Esophagus squamous epithelium (tissue), 4 donors: Measurements from ENCODE around the gene IL36A.

Experiments used
- POLR2A ChIP-seq, 4 donors: fragments of 450-650 bp; IDR thresholded peaks; one replicate each; pipeline ENCODE4 v1.6.1; 2017; ENCODE audit warnings: antibody characterized with exemption in 4 of 4, mild to moderate bottlenecking in 4 of 4, moderate library complexity in 3 of 4
- TF ChIP-seq, protein P1 (sequence below), 6 experiments: fragments of 450-650 bp in 4 of 6; fragments of 200-600 bp in 2 of 6; sonication (generic) in 2 of 6; IDR thresholded peaks; one replicate each; pipeline ENCODE4 v1.5.1; 2016 to 2019; ENCODE audit warnings: antibody characterized with exemption in 6 of 6, mild to moderate bottlenecking in 4 of 6, moderate library complexity in 4 of 6

DNA sequence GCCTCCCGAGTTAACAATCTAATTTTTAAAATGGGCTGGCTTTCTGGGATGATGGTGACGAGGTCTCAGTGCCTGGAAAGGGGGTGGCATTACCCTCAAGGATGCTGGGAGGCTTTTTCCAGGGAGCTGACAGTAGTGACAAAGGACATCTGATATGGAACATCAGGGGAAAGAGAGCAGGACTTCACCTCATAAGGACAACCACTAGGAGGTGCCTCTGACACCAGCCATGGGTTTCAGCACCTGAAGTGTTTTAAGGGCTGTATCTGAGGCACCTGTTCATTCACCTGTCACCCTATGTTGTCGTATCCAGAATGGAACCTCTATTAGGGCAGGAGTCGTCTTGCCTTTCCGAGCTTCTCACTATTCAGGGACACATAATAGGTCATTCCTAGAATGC, 36.6 kb downstream of the IL36A start:
- TF ChIP-seq, protein P1, sequence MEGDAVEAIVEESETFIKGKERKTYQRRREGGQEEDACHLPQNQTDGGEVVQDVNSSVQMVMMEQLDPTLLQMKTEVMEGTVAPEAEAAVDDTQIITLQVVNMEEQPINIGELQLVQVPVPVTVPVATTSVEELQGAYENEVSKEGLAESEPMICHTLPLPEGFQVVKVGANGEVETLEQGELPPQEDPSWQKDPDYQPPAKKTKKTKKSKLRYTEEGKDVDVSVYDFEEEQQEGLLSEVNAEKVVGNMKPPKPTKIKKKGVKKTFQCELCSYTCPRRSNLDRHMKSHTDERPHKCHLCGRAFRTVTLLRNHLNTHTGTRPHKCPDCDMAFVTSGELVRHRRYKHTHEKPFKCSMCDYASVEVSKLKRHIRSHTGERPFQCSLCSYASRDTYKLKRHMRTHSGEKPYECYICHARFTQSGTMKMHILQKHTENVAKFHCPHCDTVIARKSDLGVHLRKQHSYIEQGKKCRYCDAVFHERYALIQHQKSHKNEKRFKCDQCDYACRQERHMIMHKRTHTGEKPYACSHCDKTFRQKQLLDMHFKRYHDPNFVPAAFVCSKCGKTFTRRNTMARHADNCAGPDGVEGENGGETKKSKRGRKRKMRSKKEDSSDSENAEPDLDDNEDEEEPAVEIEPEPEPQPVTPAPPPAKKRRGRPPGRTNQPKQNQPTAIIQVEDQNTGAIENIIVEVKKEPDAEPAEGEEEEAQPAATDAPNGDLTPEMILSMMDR (IDR thresholded peaks at IDR 0.05) = peak in 2 of 6 experiments; percentile 26 to 53
- TF ChIP-seq POLR2A (IDR thresholded peaks at IDR 0.05) = no peak
